Type B pancreatic cell (in vitro differentiated cells): ENCODE results near the gene MYO16. TPM values are rescaled to one million over a fixed set of nuclear protein-coding genes. Genes with fewer than 3 reads are reported as not detected.

Source experiments
- DNase-seq: peaks from one replicate; pipeline ENCODE4 v3.0.0; 2021; ENCODE audit warnings: mixed read lengths; ENCODE audit not compliant: unreplicated experiment; ENCODE audit errors: extremely low spot score
- H3K27ac Mint-ChIP-seq: 2 replicates; pipeline ENCODE4 v1.8.0; 2021; ENCODE audit warnings: mild to moderate bottlenecking, mixed read lengths
- H3K27me3 Mint-ChIP-seq: 2 replicates; pipeline ENCODE4 v1.8.0; 2021; ENCODE audit warnings: mixed read lengths
- H3K36me3 Mint-ChIP-seq: 2 replicates; pipeline ENCODE4 v1.8.0; 2021; ENCODE audit warnings: mixed read lengths
- H3K4me1 Mint-ChIP-seq: one replicate; pipeline ENCODE4 v1.8.0; 2021; ENCODE audit warnings: mixed read lengths; ENCODE audit not compliant: unreplicated experiment
- H3K4me3 Mint-ChIP-seq: 2 replicates; pipeline ENCODE4 v1.8.0; 2021; ENCODE audit warnings: mild to moderate bottlenecking, mixed read lengths
- H3K9me3 Mint-ChIP-seq: 2 replicates; pipeline ENCODE4 v1.8.0; 2021; ENCODE audit warnings: mixed read lengths
- CTCF ChIP-seq: fragments of 200-600 bp; sonication (generic); conservative IDR thresholded peaks from 2 replicates; pipeline ENCODE4 v1.5.0; 2021; ENCODE audit warnings: antibody characterized with exemption, mild to moderate bottlenecking
- total RNA-seq: library from RNA; stranded (reverse); gene quantifications from 2 replicates; pipeline ENCODE4 v1.2.1, GENCODE V29; 2021; ENCODE audit warnings: low replicate concordance

Gene MYO16
- total RNA-seq, 1 donor from 2014 or later = 1.5 TPM

- H3K4me3 Mint-ChIP-seq = no peak overlapping the region
- no peak for DNase-seq
- TF ChIP-seq CTCF = no peak
- H3K27ac Mint-ChIP-seq = no peak overlapping the region
- no peaks in the 10 kb centered on the region for H3K36me3 Mint-ChIP-seq
- peaks cover 7% of the 10 kb centered on the region for H3K4me1 Mint-ChIP-seq
- peaks cover 2% of the 10 kb centered on the region for H3K9me3 Mint-ChIP-seq
- peaks cover 1% of the 10 kb centered on the region for H3K27me3 Mint-ChIP-seq
Observed at GRCh38 chr13:109206616-109207015, 577.2 kb downstream of the MYO16 start.

GRCh38 chr13:109207622-109208021, 578.2 kb downstream of the MYO16 start:
- no peaks in the 10 kb centered on the region for H3K36me3 Mint-ChIP-seq
- H3K4me1 Mint-ChIP-seq = peaks cover 10% of the 10 kb centered on the region
- TF ChIP-seq CTCF = no peak
- no peak overlapping the region for H3K27ac Mint-ChIP-seq
- no peak for DNase-seq
- H3K4me3 Mint-ChIP-seq = no peak overlapping the region
- H3K27me3 Mint-ChIP-seq = peaks cover 2% of the 10 kb centered on the region
- H3K9me3 Mint-ChIP-seq = peaks cover 5% of the 10 kb centered on the region

GRCh38 chr13:109208522-109208921, 579.1 kb downstream of the MYO16 start:
- TF ChIP-seq CTCF = no peak
- peaks cover 5% of the 10 kb centered on the region for H3K9me3 Mint-ChIP-seq
- DNase-seq = no peak
- no peaks in the 10 kb centered on the region for H3K36me3 Mint-ChIP-seq
- peaks cover 2% of the 10 kb centered on the region for H3K27me3 Mint-ChIP-seq
- peaks cover 10% of the 10 kb centered on the region for H3K4me1 Mint-ChIP-seq
- H3K27ac Mint-ChIP-seq = no peak overlapping the region
- H3K4me3 Mint-ChIP-seq = no peak overlapping the region

GRCh38 chr13:109209526-109209925, 580.1 kb downstream of the MYO16 start:
- Mint-ChIP-seq H3K36me3 (no peaks in the 10 kb centered on the region), H3K27ac (no peak overlapping the region), H3K27me3 (peaks cover 2% of the 10 kb centered on the region), H3K4me1 (peaks cover 10% of the 10 kb centered on the region), H3K9me3 (peaks cover 5% of the 10 kb centered on the region), H3K4me3 (no peak overlapping the region)
- no peak for TF ChIP-seq CTCF
- DNase-seq = no peak

- Mint-ChIP-seq H3K4me3 (peak overlapping the region; percentile 35), H3K9me3 (peaks cover 5% of the 10 kb centered on the region), H3K36me3 (no peaks in the 10 kb centered on the region), H3K27ac (peak overlapping the region; percentile 87), H3K27me3 (peaks cover 2% of the 10 kb centered on the region), H3K4me1 (peaks cover 10% of the 10 kb centered on the region)
- no peak for DNase-seq
- no peak for TF ChIP-seq CTCF
Observed at GRCh38 chr13:109211616-109212015, 582.2 kb downstream of the MYO16 start.

- no peak for DNase-seq
- no peak overlapping the region for H3K27ac Mint-ChIP-seq
Observed at GRCh38 chr13:109212650-109213049, 583.2 kb downstream of the MYO16 start.

More at GRCh38 chr13:109212650-109213049, 583.2 kb downstream of the MYO16 start:
- Mint-ChIP-seq H3K9me3 (peaks cover 5% of the 10 kb centered on the region), H3K4me3 (no peak overlapping the region), H3K36me3 (no peaks in the 10 kb centered on the region), H3K27me3 (peaks cover 2% of the 10 kb centered on the region), H3K4me1 (peaks cover 10% of the 10 kb centered on the region)
- no peak for TF ChIP-seq CTCF
